ENCODE results near the gene RGS6.

Gene RGS6

DNA sequence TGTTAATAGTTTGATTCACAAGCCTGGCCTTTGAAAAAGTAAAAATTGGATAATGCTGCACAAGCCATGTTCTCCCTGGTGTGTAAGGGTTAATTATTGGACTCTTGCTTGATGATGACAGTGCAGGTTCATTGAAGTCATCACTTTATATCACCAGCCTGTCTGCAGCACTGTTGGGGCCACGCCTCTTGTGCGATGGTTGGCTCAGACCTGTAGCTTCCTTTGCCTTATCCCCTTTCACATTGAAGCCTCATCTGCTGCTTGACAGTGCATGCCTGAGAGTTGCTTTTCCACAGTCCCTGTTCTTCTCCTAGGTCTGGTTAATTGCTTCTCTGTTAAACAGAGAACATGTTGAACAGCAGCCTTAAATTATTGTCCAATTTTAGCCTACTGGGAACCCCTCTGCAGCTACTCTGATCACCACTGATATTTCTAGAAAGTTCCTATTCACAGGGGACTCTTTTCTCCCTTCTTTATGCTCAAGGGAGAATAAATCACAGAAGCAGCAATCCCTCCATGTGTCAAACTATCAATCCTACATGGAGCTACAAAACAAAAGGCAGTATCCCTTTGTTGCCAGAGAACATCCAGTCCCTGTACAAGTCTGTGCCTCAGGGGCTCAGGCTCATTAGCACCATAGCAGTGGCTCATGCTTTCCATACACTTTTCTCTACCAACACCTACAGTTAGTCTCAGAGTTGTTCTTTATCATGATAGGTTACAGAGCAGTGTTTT lies 322.1 kb downstream of the RGS6 start:
- no peak for FAIRE-seq

DNA sequence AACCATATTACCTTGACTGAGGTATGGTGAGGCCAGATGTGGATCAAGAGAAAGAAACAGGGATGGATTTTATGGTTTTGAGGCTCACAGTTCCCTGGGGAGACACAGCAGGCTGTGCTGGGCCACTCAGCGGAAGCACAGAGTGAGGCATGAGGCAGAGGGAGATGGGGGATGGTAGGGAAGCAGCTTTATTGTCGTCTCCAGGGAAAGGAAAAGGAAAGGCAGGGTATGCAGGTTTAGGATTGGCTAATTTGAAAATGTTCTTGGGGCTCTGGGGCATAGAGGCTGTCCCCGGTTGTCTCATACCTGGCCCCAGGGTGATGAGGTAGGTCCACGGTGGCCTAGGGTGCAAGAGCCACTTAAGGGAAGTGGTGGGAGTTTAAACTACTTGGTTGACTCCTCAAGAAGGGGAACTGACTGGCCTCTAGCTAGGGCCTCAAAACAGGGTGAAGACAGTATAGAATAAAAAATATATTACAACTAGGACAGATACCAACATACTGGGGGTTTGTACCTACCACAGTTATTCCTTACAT lies 322.8 kb downstream of the RGS6 start:
- FAIRE-seq: no peak

DNA sequence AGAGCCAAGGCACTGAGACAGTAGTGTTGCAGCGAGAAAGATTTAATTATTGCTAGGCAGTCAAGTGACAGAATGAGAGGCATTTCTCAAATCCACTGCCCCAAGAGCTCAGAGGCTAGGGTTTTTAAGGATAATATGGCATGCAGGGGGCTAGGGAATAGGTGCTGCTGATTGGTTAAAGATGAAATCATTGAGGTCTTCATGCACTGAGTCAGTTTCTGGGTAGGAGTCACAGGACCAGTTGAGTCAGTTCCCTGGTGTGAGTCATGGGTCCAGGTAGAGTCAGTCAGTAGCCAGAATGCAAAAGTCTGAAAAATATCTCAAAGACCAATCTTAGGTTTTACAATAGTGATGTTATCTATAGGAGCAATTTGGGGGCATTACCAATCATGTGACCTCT lies 323.8 kb downstream of the RGS6 start:
- no peak for FAIRE-seq

DNA sequence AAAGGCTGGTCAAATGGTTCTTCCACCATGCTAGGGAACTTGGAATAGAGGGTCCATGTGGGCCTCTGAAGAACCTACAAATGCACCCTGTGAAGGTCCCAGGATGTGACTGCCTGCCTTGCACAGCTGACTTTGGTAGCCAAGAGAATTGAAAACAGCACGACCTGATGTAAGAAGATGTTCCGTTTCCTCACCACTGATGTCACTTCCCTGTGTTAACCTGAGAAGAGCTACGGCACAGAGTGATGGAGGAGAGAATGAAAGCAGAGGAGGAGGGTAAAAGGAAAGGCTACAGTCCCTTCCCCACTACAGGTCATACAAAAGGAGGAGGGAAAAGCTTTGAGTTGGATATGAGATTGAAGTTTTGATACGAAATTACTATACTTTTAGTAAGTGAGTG lies 328.8 kb downstream of the RGS6 start:
- no peak for FAIRE-seq

DNA sequence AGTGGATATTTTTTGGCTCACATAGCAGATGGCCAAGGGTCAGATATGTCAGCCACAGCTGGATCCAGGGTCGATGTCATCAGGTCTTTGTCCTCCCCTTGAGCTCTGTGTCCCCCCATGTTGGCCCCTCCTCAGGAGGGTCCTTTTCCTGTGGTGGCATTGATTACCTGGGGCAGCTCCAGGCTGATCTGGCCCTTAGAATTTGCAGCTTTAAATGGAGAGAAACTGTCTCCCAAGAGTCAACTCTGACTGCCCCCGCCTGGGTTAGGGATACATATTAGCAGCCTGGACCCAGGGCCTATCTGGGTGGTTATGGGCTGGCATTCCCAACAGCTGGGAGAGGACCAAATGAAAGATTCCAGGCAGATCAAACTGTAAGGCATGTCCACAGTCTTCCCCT lies 330.5 kb downstream of the RGS6 start:
- FAIRE-seq: no peak

DNA sequence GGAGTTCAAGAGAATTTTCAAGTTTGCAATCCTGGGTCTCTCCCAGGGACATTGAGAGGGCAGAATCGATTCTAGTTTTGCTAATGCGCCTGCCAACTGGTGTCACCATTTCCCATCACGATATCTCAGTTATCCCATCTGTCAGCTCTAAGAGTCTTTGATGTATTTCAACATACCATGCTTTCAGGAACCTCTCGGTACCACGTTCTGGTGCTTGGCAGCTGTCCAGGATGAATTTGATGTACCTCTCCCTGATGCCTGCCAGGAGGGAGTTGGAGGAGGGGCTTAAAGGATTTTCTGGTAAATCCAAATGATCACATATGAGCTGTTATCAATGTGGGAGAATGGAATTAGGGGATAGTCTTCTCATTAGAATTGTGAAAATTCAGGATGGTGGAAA lies 332.5 kb downstream of the RGS6 start:
- FAIRE-seq: no peak

DNA sequence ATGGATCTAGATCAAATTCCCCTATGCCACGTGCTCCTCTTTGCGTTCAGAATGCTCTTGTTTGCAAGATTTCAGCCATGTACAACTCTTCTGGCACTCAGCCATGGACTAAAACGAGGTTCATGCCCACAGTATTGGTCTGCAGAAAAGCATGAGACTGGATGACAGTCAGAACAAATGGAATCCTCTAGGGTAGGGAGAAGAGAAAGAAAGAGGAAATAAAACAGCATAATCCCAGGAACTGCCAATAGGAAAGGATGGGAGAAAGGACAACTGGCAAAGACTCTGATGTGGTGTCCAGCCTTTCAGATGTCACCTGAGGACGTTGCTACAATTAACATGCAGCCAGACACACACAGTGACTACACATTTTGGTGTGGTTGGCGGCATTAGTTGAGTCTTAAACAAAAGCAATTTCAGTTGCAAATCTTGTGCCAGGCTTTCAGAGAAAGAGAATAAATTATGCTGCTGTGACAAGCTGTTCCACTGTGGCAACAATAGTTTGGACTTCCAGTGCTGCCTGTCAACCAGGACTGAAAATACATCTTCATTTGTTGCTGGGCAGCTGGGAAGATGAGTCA lies 338.0 kb downstream of the RGS6 start:
- FAIRE-seq: no peak

DNA sequence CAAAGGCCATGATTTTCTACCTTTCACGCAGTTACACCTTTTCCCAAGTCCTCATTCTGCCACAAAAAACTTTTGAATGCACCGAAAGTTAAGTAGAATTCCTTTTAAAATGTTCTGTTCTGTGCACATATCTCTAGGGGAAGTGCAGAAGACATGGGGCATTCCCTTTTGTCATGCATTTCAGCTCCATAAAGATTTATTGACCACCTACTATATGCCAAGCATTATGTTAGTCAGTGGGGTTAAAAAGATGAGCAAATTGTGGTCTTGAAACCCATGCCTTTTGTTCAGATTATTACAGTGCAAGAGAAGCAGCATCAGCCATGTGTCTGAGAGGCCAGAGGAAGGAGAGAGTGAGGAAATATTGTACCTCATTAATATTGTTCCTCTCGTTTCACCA lies 338.5 kb downstream of the RGS6 start:
- FAIRE-seq: no peak

DNA sequence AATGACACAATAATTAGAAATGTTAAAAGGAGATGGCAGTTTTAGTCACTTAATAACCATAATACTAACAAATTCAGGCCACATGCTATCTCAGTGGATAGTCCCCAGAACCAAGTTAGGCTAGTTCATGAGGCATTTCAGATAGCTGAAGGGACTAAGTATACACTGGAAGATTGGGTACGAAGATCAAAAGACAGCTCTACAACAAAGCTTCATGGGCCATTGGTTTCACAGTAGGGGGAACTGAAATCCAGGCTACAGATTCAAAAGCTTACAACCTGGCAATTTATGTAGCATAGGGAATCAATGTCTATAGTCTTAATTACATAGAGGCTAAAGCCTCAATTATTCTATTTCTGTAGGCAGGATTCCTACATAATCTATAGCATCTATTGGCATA lies 343.0 kb downstream of the RGS6 start:
- no peak for FAIRE-seq

DNA sequence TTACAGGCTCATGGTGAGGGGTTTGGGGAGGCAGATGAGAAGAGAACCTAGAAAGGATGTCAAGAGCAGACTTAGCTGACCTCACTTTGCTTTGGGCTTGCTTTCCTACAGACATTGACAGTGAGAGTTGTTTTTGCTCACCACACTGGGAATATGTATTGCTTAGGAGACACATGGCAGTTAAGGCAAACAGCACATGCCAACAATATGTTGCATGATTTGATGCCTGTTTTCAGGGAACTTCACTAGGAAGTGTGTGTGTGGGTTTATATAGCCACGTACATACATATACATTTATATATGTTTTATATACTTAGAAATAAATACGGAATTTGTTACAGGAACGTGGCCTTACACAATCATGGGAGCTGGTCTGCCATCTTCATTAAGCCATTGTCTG lies 346.1 kb downstream of the RGS6 start:
- no peak for FAIRE-seq

DNA sequence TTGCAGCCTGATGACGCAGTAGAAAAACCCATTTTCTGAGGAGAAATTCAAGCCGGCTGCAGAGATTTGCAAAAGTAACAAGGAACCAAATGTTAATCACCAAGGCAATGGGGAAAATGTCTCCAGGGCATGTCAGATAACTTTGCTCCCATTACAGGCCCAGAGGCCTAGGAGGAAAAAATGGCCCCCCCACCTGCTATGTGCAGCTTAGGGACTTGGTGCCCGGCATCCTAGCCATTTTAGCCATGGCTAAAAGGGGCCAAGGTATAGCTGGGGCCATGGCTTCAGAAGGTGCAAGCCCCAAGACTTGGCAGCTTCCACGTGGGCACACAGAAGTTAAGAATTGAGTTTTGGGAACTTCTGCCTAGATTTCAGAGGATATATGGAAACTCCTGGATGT lies 351.9 kb downstream of the RGS6 start:
- FAIRE-seq: no peak

DNA sequence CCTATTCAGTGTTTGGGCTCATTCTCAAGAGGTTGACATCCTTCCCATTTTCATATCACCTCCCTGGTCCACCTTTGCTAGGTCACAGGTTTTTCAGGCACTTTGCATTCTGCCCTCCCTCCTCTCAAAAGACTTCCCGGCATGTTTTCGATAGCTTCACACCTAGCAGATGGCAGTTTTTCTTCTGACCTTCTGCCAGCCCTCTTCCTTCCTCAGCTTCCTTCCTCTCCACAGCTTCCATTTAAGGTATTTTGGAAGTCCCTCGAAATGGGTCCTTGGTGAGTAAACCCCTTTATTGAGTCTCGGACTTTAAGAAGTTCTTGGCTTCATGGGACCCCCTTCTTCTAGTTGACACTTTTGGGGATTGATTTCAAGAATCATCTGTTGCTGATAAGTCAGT lies 358.0 kb downstream of the RGS6 start:
- no peak for FAIRE-seq

DNA sequence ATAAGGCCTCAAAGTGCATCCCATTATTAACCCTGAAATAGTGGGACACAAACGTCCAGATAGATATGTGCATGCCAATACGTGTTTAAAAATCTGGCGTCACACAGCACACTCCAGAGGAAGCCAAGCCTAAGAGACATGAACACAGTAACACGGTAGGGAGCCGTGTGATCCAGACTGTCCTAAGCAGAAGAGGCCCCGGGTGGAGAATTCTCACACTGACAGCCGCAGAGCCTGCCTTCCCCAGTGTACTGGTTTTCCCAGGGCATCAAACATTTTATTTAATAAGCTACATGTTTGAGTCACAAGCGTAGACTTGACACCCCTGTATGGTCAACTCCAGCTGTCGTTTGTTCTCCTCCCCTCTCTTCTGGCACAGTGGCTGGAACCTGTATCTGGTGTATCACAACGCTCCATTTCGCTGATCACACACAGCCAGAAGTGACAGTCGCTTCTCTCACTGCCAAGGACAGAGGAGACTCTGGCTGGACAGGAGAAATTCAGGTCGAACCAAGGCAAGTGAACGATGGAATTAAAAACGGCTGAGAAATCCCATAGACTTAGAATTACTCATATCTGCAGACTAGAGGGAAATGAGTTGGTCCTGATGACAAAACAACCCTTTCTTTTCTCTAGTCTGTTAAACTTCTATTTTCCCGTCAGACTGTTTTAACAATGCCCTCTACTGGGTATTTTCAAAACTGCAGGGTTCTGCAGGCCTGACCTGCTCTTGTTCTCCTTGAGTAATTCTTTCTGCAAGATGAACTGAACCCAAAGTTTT lies 359.9 kb downstream of the RGS6 start:
- FAIRE-seq: no peak

DNA sequence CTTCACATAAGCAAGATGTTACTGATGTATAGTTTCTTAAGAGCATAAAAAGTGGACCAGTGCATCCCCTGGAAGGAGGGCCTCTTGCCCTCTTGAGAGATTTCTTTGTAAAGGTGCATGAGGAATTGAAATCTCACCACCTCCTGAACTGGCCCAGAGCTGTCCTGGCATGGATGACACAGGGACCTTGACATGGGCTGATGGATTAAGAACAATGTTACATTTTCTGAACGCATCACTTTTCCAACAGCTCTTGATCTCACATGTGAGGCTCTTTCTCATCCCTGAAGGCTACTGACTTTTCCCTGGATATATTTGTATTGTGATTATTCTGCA lies 360.4 kb downstream of the RGS6 start:
- FAIRE-seq: no peak

DNA sequence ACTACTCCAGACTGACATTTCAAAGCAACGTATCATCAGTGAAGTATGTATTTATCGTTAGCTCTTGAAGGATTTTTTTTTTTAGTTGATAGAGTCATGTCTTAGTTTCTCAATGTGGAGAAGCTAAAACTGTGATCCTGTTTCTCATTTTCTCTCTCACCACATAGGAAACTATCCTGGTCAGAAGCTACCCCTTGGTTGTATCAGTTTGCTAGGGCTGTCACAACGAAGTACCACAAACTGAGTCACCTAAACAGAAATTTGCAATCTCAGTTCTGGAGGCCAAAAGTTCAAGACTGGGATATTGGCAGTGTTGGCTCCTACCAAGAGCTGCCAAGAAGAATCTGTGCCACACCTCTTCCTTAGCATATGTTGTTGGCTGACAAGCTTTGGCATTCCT lies 369.1 kb downstream of the RGS6 start:
- FAIRE-seq: no peak

DNA sequence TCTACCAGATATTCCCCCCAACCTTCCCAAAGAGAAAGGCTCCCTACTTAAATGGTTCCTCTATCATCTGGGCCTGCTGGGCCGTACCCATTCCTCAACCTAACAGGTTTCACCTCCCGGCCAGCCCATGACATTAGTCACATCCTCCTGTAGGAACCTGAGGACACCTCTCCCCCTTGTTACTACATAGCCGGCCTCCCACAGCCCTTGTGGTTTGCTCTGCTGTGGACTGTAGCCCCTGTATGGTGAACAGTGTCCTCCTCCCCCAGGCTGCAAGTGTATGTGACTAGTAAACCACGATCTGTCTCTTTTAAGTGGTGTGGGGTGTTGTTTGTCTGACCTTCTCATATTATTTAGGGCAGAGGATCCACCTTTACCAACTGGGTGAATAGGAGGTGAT lies 371.7 kb downstream of the RGS6 start:
- no peak for FAIRE-seq

DNA sequence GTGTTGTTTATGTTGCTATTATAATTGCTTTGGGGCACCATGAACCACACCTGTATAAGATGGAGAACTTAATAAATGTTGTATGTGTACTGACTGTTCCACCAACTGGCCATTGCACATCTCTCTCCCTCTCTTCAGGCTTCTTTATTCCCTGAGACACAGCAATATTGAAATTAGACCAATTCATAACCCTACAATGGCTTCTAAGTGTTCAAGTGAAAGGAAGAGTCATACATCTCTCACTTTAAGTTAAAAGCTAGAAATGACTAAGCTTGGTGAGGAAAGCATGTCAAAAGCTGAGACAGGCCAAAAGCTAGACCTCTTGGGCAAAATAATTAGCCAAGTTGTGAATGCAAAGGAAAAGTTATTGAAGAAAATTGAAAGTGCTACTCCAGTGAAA lies 373.3 kb downstream of the RGS6 start:
- FAIRE-seq: no peak

DNA sequence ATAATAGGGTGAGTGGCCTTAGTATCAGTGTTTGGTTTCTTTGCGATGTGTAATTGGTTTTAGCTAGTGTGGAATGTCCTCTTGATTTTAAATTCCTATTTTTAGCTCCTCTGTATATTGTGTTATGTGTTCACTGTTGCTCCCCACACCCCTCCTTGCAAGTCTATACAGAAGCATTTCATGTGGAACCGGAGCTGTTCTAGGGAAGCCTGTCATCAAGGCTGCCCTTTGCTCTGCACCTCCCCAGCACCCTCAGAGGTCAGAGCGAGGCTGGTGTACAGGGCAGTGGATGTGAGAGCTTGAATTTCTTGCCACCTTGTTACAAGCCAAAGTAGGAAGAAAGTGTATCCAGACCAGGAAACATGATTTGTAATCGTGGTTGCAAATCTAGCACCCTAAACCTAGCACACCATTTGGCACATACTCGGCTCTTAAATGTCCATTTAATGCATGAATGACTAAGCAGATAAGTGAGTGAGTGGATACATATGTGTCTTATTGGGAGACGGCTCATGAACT lies 376.8 kb downstream of the RGS6 start:
- FAIRE-seq: no peak

DNA sequence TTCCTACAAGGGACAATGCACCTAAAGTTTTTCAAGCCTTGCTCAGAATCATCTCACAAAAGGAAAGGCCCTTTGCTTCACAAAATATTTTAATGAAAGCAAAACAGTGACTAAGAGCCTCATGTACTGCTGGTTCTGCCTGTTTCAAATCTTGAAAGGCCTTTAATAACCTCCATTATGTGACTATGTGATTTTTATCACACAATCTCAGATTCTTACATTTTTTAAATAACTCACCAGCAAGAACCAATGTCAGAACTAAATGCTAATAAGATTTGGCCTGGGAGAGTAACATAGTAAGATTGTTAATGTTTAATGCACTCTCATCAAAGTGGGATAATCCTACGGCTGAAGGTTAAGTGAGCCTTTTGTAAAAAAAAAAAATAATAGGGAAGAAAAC lies 378.9 kb downstream of the RGS6 start:
- FAIRE-seq: no peak

DNA sequence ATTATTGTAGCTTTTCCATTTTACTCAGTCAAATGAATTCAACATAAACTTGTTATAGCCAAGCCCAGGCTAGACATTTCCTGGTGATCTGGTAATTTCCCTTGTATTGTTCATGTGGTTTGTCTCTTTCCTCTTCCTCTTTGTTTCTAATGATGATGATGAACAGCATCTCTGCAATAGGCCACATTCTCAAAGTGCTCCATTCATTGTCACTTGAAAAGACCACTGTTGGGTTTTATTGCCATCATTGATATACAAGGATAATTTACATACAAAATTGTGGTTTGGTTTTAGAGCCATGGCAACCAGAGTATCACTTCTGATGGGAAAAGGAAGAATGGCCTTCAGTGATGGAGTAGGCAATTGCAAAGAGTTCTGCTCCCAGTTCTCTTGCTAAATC lies 379.3 kb downstream of the RGS6 start:
- FAIRE-seq: no peak

DNA sequence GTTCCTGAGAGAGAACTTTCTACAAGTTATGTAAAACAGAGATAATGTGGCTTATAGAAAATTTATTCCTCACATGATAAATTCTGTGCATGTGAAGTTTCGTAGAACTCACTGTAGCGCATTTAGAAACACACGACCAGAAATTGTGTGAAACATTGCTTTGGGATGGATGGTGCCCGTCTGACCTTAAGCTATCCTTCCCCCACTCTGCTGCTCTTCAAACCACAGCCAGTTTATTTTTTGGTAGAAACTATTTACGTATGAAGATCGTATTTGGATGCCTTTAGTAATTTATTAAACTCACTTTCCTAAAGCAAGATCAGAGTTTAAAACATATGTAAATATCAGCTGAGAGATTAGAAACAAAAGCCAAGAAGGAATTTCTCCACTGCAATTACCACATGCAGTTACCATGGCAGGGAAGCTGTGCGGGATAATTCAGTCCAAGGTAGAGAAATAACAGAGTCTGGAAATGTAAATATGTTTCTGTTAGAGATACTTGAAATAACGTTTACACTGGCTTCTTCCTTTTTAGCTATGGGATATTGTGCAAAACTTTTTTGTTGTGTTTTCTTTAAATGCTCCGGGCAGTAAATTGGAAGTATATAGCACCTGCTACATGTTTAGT lies 382.7 kb downstream of the RGS6 start:
- FAIRE-seq: no peak

DNA sequence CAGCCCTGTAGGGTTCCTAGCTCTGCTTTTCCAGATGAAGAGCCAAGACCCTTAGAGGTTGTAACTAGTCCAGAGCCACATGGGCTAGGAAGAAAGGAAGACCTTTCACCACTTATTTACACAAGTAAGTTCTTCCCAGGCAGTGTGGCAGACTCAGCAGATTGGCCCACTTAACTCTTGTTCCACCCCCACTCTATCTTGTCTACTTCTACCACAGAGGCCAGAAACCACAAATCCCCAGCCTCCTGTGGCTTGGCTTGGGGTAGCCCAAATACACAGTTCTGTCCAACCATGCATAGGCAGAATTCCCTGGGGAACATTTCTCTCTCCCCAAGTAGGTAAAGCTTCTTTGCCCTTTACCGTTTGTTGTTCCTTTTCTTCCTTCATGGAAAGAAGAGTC lies 383.5 kb downstream of the RGS6 start:
- FAIRE-seq: no peak

DNA sequence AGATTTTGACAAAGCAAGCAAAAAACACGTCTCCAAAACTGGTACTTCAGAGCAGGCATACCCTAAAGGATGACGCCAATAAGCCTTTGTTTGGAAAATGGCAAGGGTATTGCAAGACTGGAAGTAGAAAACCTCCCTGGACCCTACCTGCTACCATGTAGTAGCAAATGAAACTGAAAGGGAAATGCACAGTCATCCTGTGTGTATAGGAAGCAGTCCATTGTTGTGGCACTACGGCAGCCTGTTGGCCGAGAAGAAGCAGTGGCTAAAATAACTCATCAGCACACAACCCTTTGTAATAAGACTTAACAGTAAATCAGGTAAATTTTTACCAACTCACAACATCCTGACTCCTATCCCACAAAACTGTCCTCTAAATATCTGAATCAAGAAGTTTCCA lies 386.4 kb downstream of the RGS6 start:
- no peak for FAIRE-seq
